SKM-1 treated with dmso at 0.1 percent for 144 hours (cell line): ENCODE data around the gene COMMD1.

Experiments used
- DNase-seq: peaks from one replicate; lab custom pipeline; 2025; ENCODE audit not compliant: unreplicated experiment; lab: John Stamatoyannopoulos, UW

COMMD1 gene

DNA sequence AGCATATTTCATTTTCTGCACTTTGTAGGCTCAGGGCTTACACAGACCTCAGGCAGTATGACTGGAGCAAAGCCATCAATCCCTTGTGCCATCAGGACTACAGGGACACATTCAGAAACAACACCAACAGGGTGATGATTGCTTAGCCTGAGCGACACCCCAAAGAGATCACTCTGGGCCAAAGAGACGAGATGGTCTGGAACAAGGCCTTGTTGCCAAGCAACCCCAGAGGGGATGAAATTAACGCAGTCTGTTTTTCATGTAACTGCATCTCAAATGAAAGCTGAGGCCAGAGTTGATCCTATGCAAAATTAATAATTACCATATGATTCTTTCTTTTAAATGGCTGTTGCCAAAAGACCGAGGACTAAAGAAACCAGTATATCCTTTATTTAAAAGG, 270.3 kb downstream of the COMMD1 start:
- DNase-seq = no peak

DNA sequence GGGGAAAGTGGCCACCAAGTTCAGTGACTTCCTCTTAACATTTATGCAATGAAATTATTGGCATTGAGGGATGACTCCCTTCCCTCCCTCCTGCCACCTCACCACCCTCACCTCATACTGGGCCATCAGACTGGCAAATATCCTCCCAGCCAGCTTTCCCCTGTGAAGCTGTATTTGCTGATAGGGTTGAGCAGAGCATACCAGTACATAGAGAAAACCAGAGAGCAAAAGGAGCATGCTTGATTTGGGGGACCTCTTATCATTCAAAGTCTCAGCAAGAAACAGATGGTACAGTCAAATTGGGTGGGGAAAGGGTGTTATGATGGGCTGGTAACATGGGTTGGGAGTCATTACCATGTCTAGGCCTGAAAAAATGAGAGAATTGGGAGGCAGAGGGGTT, 271.3 kb downstream of the COMMD1 start:
- no peak for DNase-seq

DNA sequence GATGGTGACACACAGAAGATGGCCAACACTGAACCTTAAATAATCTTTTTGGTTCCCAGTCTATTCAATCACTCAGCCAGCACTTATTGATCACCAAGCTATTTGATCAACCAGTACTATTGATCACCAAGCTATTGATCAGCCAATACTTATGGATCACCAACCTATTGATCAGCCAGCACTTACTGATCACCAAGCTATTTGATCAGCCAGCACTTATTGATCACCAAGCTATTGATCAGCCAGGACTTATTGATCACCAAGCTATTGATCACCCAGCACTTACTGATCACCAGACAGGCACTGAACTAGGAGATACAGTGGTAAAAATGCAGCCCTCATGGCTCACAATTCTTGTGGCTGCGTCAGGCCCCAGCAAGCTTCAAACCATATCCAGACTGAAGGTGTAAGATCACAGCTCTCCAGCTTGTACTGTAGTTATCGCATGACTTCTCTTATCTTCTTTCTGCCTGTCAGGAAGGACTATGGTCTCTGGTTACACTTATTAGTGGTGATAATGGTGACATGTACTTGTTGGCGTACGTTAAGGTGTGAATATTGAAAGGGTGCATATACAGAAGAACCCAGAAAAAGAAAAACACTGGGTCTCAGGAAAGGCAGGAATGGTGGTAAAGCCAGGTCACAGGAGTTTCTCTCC, 272.0 kb downstream of the COMMD1 start:
- DNase-seq = no peak

DNA sequence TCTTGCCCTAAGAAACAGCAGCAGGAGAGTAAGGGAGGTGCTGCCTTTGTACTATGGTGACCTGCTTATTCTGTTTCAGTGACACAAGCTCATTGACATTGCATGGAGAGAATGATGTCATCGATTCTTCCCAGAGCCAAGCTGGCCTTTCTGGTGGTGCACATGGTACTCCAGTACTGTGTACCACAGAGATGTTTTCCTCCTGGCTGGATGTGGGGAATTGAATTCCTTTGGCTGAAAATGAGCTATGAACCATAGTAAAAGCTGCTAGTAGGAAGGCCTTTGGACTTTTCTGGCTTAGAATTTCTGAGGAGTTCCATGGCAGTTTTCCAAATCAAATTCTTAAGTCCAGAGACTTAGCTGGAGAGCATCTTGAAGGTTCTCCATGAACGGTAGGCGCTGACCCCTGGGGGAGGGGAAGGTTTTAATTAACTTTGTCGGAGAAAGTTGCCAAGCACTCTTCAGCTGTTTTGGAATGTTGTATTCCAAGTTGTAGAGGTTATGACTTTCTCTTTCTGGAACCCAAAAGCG, 273.3 kb downstream of the COMMD1 start:
- no peak for DNase-seq

DNA sequence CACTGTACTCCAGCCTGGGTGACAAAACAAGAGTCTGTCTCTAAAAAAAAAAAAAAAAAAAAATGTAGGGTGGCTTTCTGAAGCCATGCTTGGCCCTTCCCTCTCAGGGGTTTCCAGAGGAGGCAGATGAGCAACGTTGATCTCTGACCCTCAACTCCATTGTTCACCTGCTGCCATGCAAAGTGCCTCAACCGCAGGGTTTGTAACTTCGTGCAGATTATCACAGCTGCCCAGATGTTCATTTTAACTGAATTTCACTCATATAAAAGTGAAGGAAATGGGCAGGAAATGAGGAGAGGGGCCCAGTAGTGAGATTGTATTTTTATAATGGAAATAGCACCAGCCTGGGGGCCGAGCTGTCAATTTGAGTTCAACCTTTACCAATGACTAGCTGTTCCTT, 275.5 kb downstream of the COMMD1 start:
- DNase-seq = no peak

DNA sequence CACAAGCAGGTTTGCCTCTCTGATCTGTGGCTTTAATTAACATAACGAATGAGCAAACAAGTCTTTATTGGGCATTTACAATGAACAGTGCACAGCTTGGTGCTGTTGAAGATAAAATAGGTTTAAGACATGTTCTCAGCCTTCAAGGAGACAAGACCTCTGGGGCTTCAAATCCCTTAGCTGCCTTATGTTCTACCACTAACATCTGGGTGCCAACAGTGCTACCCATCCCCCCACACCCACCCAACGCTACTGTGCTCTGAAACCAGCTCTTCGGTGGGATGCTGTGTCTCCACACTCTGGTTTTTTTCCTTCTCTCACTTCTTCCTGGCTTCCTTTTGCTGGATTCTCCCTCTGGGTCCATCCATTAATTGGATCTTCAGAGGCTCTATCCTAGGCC, 276.4 kb downstream of the COMMD1 start:
- DNase-seq = no peak

DNA sequence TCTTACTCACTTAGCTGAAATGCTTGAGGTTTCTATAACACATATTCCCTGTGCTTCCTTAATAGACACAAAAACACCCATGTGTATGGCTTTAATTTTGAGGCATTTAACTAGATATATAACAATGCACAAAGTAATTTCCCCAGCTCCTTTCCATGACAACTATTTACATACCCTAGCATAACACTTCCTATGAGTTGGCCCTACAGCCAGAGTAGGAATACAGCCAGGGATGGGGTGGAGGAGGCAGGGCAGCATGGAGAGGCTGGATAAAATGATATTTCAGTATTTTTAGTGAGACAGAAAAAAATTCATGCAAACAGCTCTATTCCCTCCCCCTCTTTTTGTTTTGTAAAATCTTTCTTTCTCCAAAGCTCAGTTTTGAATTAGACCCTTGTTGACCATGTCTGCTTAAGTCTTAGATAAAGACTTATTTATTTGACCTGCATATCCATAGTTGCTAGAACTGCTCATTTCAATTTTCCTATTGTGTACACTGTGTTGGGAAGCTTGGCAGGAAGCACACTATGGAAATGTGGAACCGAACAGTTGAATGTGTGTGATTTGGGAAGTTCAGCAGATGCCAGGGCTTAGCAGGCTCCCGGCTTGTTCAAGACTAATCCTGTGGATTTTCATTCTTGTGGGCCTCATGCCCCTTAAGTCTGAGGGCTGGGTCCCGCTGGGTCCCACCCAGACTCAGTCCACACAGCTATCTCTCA, 279.2 kb downstream of the COMMD1 start:
- no peak for DNase-seq
